Placental pericyte (primary cell): ENCODE data around the gene ZFAND4. TPM values are rescaled to one million over a fixed set of nuclear protein-coding genes. Genes with fewer than 3 reads are reported as not detected.

Experiments used
- total RNA-seq: library from RNA; depleted of rRNA; stranded (reverse); fragments of >200 nt; gene quantifications from 2 replicates; pipeline ENCODE4 v1.2.3, GENCODE V29; 2012

Gene ZFAND4
- total RNA-seq: 3.3 and 8.6 TPM in 2 replicates

GRCh38 chr10:45672181-45673073 is at the start of gene ZFAND4:
TSS of gene ZFAND4 (minus strand) at chr10:45672772. CDS start at chr10:45663725, 9,047 bp downstream.

Other genes starting within 250 kb of the ZFAND4 start
- gene WASHC2C, start 54.5 kb upstream of the ZFAND4 start, total RNA-seq: 33.5 and 60.6 TPM in 2 replicates
- gene AGAP4, start 174.7 kb upstream of the ZFAND4 start, total RNA-seq: 4.4 and 6.3 TPM in 2 replicates